Stimulated activated effector memory CD8-positive, alpha-beta T cell treated with anti-CD3 and anti-CD28 coated beads, Interleukin-12 subunit alpha, Interleukin-12 subunit beta, amount 100 ng/mL, for 72 hours (primary cell): Measurements from ENCODE around the gene FRMD4B.

ENCODE experiments used
- ATAC-seq: fragments of 150-1000 bp; cut with Tn5 transposase; 2 replicates; pipeline ENCODE4 v1.10.0; 2021
- DNase-seq, 2 donors: peaks; one replicate each; pipeline ENCODE4 v3.0.0; 2021 to 2022; ENCODE audit warnings: low spot score in 2 of 2
- H3K27ac Mint-ChIP-seq: one replicate; pipeline ENCODE4 v1.8.0; 2022; ENCODE audit warnings: mild to moderate bottlenecking, mixed read lengths
- H3K36me3 Mint-ChIP-seq: one replicate; pipeline ENCODE4 v1.8.0; 2022; ENCODE audit warnings: mild to moderate bottlenecking, mixed read lengths
- H3K4me1 Mint-ChIP-seq: one replicate; pipeline ENCODE4 v1.8.0; 2022; ENCODE audit warnings: mixed read lengths
- H3K4me3 Mint-ChIP-seq: one replicate; pipeline ENCODE4 v1.8.0; 2022; ENCODE audit warnings: mild to moderate bottlenecking, mixed read lengths
- H3K9me3 Mint-ChIP-seq: one replicate; pipeline ENCODE4 v1.8.0; 2022; ENCODE audit warnings: mixed read lengths

FRMD4B gene

GRCh38 chr3:69172058-69172457 is 213.8 kb downstream of the FRMD4B start:
- DNase-seq (no peak), ATAC-seq (no peak)
- no peak overlapping the region for H3K27ac Mint-ChIP-seq
- H3K9me3 Mint-ChIP-seq = no peaks in the 10 kb centered on the region
- H3K36me3 Mint-ChIP-seq = peaks cover 99% of the 10 kb centered on the region
- H3K4me3 Mint-ChIP-seq = no peak overlapping the region
- H3K4me1 Mint-ChIP-seq = peaks cover 21% of the 10 kb centered on the region

GRCh38 chr3:69166446-69166845 is 219.4 kb downstream of the FRMD4B start:
- no peak overlapping the region for H3K4me3 Mint-ChIP-seq
- ATAC-seq (no peak), DNase-seq (no peak)
- H3K9me3 Mint-ChIP-seq = no peaks in the 10 kb centered on the region
- H3K27ac Mint-ChIP-seq = no peak overlapping the region
- peaks cover 11% of the 10 kb centered on the region for H3K4me1 Mint-ChIP-seq
- H3K36me3 Mint-ChIP-seq = peaks cover 43% of the 10 kb centered on the region

- peaks cover 36% of the 10 kb centered on the region for H3K36me3 Mint-ChIP-seq
- peaks cover 15% of the 10 kb centered on the region for H3K4me1 Mint-ChIP-seq
- H3K4me3 Mint-ChIP-seq = no peak overlapping the region
- H3K27ac Mint-ChIP-seq = peak overlapping the region; percentile 53
- no peaks in the 10 kb centered on the region for H3K9me3 Mint-ChIP-seq
- ATAC-seq = no peak
- no peak for DNase-seq
These were observed 220.1 kb downstream of the FRMD4B start for GRCh38 chr3:69165744-69166143.

GRCh38 chr3:69164296-69164695 is 221.6 kb downstream of the FRMD4B start:
- Mint-ChIP-seq H3K27ac (peak overlapping the region; percentile 3), H3K4me3 (no peak overlapping the region), H3K9me3 (no peaks in the 10 kb centered on the region), H3K4me1 (peaks cover 24% of the 10 kb centered on the region), H3K36me3 (peaks cover 21% of the 10 kb centered on the region)
- ATAC-seq (no peak), DNase-seq (no peak)

GRCh38 chr3:69162308-69162980 is 223.4 kb downstream of the FRMD4B start:
- Mint-ChIP-seq H3K9me3 (no peaks in the 10 kb centered on the region), H3K36me3 (peaks cover 3% of the 10 kb centered on the region), H3K4me3 (no peak overlapping the region), H3K27ac (no peak overlapping the region), H3K4me1 (peaks cover 22% of the 10 kb centered on the region)
- no peak for DNase-seq
- no peak for ATAC-seq

GRCh38 chr3:69161587-69162307 is 224.1 kb downstream of the FRMD4B start:
- Mint-ChIP-seq H3K36me3 (no peaks in the 10 kb centered on the region), H3K4me1 (peaks cover 20% of the 10 kb centered on the region), H3K27ac (no peak overlapping the region), H3K9me3 (no peaks in the 10 kb centered on the region), H3K4me3 (peak overlapping the region; percentile 44)
- peak; percentile 55 for ATAC-seq
- peak in 1 of 2 donors; percentile 14 for DNase-seq

GRCh38 chr3:69160525-69160924 is 225.4 kb downstream of the FRMD4B start:
- DNase-seq = no peak
- H3K4me1 Mint-ChIP-seq = peaks cover 20% of the 10 kb centered on the region
- H3K9me3 Mint-ChIP-seq = no peaks in the 10 kb centered on the region
- H3K27ac Mint-ChIP-seq = no peak overlapping the region
- ATAC-seq = peak; percentile 69
- H3K36me3 Mint-ChIP-seq = no peaks in the 10 kb centered on the region
- H3K4me3 Mint-ChIP-seq = peak overlapping the region; percentile 44

GRCh38 chr3:69160107-69160506 is 225.8 kb downstream of the FRMD4B start:
- Mint-ChIP-seq H3K36me3 (no peaks in the 10 kb centered on the region), H3K4me1 (peaks cover 20% of the 10 kb centered on the region), H3K9me3 (no peaks in the 10 kb centered on the region), H3K27ac (no peak overlapping the region), H3K4me3 (peak overlapping the region; percentile 44)
- ATAC-seq (peak; percentile 57), DNase-seq (no peak)

GRCh38 chr3:69149586-69149985 is 236.3 kb downstream of the FRMD4B start:
- ATAC-seq (no peak), DNase-seq (no peak)
- Mint-ChIP-seq H3K27ac (no peak overlapping the region), H3K36me3 (no peaks in the 10 kb centered on the region), H3K4me3 (no peak overlapping the region), H3K9me3 (no peaks in the 10 kb centered on the region), H3K4me1 (no peaks in the 10 kb centered on the region)

- Mint-ChIP-seq H3K4me1 (no peaks in the 10 kb centered on the region), H3K4me3 (no peak overlapping the region), H3K9me3 (no peaks in the 10 kb centered on the region), H3K27ac (no peak overlapping the region), H3K36me3 (no peaks in the 10 kb centered on the region)
- DNase-seq (no peak), ATAC-seq (no peak)
These were observed 240.2 kb downstream of the FRMD4B start for GRCh38 chr3:69145688-69146087.

GRCh38 chr3:69144631-69145245 is 241.2 kb downstream of the FRMD4B start:
- ATAC-seq (no peak), DNase-seq (no peak)
- Mint-ChIP-seq H3K27ac (no peak overlapping the region), H3K9me3 (no peaks in the 10 kb centered on the region), H3K36me3 (no peaks in the 10 kb centered on the region), H3K4me1 (no peaks in the 10 kb centered on the region), H3K4me3 (no peak overlapping the region)

- Mint-ChIP-seq H3K36me3 (no peaks in the 10 kb centered on the region), H3K9me3 (no peaks in the 10 kb centered on the region), H3K4me3 (no peak overlapping the region), H3K27ac (no peak overlapping the region), H3K4me1 (no peaks in the 10 kb centered on the region)
- no peak for DNase-seq
- no peak for ATAC-seq
These were observed 242.3 kb downstream of the FRMD4B start for GRCh38 chr3:69143612-69144011.

GRCh38 chr3:69142797-69143454 is 243.0 kb downstream of the FRMD4B start:
- Mint-ChIP-seq H3K9me3 (no peaks in the 10 kb centered on the region), H3K4me3 (no peak overlapping the region), H3K36me3 (no peaks in the 10 kb centered on the region), H3K4me1 (no peaks in the 10 kb centered on the region), H3K27ac (no peak overlapping the region)
- DNase-seq (no peak), ATAC-seq (no peak)

- no peaks in the 10 kb centered on the region for H3K9me3 Mint-ChIP-seq
- H3K4me1 Mint-ChIP-seq = no peaks in the 10 kb centered on the region
- ATAC-seq (no peak), DNase-seq (no peak)
- H3K27ac Mint-ChIP-seq = no peak overlapping the region
- H3K36me3 Mint-ChIP-seq = no peaks in the 10 kb centered on the region
- no peak overlapping the region for H3K4me3 Mint-ChIP-seq
These were observed 243.8 kb downstream of the FRMD4B start for GRCh38 chr3:69142090-69142489.

- Mint-ChIP-seq H3K36me3 (no peaks in the 10 kb centered on the region), H3K4me1 (no peaks in the 10 kb centered on the region), H3K4me3 (no peak overlapping the region), H3K9me3 (no peaks in the 10 kb centered on the region), H3K27ac (no peak overlapping the region)
- ATAC-seq = no peak
- no peak for DNase-seq
These were observed 244.6 kb downstream of the FRMD4B start for GRCh38 chr3:69141313-69141712.
